GM19351 (cell line): Measurements from ENCODE around the gene SSH2.
"Not testable (repeated sequence)": the region's sequence is repeated elsewhere in the genome, so short reads cannot be mapped to it uniquely, and the experiment has no call there.

Source experiments
- ATAC-seq: cut with Tn5 transposase; IDR thresholded peaks from one replicate; pipeline ENCODE4 v1.9.1; 2021; ENCODE audit warnings: mild to moderate bottlenecking, moderate library complexity; ENCODE audit not compliant: unreplicated experiment

SSH2 gene

DNA sequence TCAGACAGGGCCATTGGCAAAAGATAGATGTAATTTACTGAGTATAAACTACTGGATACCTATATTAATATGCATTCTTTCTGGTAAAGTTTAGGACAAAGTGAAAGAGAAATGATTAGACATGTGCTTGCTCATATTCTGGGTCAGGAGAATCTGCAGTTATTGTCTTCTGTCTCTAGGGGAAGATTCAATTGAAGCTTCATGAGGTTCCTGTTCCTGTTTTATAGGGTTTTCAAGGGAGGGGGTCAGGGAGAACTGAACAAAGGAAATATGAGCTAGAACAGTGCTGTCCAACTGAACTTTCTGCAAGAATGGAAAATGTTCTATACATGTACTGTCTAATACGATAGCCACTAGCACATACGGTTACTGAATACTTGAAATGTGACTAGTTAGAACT lies 248.0 kb downstream of the SSH2 start:
- no peak for ATAC-seq

DNA sequence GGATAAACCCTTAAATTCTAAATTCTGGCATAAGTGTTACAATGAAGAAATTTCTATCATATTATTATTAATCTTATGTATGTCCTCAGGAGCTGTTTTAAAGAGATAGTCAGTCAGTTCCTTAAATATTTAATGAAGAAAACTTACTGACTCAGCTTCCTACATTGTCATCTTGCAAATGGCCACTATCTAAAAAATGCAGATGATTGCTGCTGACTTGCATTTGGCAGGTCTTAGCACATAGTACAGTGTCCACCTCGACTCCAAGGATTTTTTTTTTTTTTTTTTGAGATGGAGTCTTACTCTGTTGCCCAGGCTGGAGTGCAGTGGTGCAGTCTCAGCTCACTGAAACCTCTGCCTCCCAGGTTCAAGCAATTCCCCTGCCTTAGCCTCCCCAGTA lies 252.2 kb downstream of the SSH2 start:
- ATAC-seq = no peak

DNA sequence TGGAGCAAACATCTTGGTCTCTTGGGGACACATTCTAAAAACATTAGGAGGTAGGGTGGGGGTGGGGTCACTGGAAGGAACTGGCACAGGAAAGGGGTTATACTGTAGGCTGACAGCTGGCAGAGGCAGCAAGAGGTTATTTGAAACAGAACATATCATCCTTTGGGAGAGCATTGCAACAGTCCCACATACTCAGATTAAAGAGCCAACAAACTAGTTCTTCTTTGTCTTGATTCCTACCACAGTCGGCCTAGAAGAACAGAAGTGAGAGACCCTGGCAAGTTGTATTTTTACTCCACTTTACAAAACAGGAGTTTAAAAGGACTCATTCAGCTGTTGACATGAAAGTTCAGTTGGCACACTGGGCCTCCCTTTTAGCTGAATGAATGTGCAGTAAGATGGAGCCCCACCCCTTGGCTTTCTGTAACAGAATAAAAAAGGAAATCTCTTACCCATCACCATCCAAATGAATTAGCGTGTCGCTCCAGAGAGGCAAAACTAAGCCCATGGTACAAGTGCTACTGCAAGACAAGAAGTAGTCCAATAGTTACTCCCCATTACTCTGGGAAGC lies 252.7 kb downstream of the SSH2 start:
- ATAC-seq = no peak

DNA sequence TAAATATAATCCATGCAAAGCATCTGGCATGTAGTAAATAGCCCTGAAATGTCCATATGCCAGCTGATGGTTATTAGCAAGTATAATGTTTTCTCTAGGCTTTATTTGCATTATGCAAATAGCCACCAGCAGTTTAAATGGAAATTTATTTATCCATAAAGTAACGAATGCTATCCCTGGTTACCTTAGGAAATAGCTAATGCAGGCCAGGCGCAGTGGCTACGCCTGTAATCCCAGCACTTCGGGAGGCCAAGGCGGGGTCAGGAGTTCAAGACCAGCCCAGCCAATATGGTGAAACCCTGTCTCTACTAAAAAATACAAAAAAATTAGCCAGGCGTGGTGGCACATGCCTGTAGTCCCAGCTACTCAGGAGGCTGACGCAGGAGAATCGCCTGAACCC lies 254.1 kb downstream of the SSH2 start:
- not testable (repeated sequence) for ATAC-seq

DNA sequence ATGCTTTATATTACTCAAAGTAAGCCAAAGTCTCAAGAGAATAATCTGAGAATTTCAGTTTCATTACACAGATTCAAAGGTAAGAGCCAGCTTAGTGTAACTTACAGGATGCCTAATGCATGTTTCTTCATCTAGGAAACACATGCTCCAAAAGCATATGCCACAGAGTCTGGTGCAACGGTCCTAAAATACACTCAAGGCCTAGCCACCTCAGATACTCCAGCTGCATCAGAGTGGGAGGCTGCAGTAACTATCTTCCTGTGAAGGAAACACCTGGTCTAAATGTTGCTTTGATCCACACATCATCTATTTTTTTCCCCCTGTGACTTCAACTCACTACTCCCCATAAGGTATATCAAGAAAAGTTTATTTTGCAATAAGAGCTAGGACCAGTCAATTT lies 255.7 kb downstream of the SSH2 start:
- no peak for ATAC-seq

DNA sequence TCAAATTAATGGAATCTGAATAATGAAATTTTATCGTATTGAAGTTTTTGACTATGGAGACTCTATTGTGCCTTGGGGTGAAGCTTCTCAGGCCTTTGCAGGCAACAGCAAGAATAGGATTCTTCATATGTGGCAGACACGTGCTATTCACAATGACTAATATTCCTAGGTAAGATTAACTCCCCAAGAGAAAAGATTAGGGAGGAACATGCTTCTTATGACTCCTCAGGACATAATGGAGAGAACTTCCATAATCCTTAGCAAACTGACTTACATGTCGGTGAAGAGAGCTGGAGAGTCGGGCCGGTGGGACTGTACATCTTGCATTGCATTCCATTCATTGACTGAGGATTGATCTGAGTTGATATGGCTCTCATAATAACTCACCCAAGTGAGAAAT lies 258.4 kb downstream of the SSH2 start:
- ATAC-seq = no peak

DNA sequence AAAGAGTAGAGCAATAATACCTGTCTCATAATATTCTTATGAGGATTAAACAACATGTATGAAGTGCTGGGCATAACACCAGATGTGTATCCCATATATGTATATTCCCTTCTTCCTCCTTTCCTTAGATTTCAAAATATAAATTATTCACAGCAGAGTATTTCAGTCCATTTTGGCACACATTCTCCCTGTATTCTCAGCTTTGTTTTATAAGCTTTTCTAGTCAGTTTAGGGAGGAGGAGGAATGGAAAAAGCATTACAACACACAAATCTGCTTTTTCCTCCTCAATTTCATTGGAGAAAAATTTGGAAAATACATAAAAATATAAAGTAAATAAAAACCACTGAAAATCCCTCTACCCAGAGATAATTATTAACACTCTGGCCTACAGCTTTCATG lies 260.8 kb downstream of the SSH2 start:
- ATAC-seq = no peak

DNA sequence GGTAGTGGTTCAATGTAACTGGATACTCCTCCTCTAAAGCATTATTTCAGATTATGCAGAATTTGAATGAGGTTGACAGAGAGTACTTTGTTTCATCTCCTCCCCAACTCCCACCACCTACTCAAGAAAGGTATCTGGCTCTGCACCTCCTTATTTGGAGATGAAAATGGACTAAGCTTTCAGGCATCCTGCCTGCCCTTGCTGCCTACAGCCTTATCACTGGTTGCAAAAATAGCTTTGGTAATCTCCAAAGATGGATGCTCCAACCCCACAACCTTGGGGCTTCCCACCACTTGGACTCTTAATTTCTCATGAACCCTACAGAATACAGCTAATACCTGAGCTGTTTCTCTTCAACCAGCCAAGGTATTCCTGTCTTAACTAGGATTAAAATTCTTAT lies 262.1 kb downstream of the SSH2 start:
- ATAC-seq = no peak

DNA sequence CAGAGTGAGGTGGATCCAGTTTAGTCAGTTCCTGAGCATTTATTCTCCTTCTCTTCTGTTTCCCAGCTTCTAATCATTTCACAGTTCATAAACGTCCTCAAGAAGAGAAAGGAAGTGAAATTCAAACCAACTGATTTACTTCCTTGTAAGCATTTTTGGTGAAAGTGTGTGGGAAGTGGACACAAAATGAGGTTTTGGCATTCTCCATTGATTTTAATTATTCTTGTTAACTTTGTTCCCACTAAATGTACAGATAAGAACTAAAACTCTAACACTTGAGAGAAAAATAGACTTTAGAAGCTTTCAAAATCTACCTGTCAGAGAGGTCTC lies 264.6 kb downstream of the SSH2 start:
- no peak for ATAC-seq

DNA sequence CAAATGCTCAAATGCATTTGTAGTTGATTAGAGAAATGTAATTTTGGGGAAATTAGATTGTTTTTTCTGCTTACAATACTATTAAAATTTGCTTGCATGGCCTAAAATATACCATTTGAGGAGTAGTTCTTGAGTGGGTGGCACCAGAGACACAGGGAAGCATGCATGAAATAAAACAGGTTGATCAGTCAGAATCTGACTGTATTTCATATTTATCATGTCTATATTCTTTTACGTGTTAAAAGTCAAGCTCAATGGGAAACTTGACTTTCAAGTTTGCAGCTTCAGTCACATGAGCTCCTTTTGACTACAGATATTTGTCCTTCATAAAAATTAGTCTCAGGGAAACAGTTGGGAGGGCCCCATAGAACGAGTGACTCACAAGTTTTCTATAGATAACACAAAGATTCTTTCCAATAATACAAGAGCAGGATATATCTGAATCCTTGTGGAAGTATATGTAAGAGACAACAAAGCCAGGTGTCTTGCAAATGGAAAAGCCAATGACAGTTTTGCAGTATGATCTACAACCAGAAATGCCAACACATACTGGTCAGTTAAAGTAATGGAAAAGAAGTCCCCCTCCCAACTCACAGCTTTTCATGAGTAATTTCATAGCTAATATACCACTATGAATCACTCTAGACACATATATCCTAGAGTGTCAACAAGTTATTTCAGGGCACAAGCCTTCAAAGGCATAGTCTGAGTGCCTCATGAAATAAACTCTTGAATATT lies 265.1 kb downstream of the SSH2 start:
- ATAC-seq = no peak

DNA sequence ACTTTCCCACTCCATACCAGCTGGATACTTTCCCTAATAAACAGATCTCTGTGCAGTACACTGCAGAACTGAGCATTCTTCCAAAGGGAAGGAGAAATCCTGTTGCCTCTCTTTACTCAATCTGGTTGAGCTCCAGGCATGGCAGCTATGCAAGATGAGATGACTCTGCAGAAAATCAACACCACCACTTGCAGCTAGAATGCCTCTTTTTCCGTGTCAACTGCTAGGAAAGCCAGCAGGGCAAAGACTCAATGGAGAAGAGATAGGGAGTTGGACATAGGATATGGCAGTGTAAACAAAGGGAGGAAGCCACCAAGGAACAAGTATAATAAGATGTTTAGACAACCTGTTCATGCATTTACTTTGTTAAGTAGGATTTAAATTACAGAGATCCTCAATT lies 266.9 kb downstream of the SSH2 start:
- no peak for ATAC-seq

DNA sequence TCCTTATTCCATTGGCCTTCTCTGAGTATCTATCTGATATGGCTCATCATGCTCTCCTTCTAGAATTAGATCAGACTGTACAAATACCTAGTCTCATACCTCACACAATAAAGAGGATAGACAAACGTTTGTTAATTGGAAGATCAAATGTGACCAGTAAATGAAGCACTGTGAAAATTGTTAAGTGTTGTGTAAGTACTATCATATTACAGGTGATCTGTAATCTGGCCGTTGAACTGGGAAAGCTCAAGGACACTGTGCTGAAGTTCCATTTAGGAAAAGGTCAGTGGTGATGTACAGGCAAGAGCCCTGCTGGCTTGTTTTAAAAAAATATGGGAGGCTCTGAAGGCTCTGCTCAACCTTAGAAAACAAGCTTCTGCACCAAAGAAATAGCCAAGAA lies 268.8 kb downstream of the SSH2 start:
- ATAC-seq = no peak

DNA sequence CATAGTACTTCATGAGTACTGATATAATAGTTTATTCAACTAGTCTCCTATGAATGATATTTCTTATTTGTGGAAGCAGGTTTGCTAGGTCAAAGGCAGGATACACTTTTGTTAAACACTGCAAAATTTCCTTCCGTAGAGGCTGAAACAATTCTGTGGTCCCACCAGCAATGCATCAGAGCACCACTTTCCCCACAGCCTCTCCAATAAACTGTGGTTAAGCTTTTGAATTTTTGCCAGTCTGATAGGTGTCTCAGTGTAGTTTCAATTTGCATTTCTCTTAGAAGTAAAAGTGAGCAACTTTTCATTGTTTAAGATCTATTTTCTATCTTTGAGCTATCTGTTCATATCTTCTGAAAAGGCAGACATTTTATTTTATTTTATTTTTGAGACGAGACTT lies 270.9 kb downstream of the SSH2 start:
- ATAC-seq = no peak

DNA sequence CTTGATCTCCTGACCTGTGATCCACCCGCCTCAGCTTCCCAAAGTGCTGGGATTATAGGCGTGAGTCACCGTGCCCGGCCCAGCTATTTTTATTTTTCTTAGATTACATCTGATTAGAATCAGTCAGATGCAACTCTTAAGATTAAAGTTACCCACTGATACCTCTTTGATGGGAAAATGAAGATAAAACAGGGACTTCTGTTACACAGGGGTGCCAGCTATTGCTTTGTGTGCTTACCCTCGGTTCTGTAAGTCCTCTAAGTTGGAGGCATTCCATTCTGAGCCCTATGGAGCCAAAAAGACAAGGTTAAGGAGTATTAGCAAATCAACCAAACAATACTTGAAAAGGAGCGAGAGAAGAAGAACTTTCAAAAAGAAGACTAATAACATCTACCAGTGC lies 274.7 kb downstream of the SSH2 start:
- no peak for ATAC-seq

DNA sequence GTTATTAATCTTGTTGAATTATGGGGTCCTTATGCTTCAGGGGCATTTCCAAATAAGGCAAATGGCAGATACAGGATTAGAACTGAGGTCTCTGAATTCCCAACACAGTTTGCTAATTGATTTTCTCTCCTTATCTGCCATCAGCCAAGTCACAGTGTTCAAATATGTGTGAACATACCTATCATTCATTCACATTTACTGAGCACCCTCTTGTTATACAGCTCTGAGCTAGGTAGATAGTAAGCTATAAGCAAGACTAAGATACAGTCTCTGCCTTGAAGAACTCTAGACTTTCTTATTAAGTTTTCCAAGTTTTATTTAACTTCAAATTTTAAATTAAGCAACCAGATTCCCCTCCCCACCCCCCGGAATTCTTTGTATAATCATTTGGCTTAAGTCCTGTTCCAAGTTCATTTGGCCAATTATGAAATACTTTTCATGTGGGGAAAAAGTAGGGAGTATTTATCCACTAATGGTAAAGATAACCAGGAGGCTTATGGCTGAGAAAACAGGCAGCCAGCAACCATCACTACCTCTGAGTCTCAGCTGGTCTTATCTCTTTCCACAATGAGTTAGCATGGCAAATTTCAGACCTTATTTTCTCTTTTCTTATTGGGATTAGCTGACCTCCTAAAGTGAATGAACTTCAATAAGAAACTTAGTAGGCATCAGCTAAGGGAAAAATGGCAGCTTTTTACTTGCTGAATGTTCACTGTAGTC lies 275.9 kb downstream of the SSH2 start:
- no peak for ATAC-seq

DNA sequence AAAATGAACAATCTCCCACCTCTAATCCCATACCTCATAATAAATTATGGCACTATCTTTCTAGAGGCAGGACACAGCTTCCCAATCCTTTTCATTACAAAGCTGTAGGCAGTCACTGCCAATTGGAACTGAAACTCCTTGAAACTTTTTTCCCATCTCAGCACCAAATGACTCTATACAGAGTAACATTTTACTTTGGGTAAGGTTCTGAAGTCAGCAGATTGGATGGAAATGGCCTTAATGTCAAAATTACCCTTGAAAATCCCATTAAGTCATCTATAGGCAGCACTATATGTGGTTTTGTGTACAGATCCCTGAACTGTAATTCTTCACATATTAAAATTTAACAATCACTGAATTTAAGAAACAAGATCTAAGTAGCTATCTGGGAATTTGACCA lies 277.1 kb downstream of the SSH2 start:
- ATAC-seq = no peak

DNA sequence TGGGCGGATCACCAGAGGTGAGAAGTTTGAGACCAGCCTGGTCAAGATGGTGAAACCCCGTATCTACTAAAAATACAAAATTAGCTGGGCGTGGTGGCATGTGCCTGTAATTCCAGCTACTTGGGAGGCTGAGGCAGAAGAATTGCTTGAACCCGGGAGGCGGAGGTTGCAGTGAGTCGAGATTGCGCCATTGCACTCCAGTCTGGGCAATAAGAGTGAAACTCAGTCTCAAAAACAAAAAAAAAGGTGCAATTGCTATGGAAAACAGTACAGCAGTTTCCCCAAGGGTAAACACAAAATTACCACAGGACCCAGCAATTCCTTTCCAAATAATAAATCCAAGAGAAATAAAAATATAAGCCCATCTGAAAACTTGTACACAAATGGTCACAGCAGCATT lies 278.1 kb downstream of the SSH2 start:
- ATAC-seq = not testable (repeated sequence)

DNA sequence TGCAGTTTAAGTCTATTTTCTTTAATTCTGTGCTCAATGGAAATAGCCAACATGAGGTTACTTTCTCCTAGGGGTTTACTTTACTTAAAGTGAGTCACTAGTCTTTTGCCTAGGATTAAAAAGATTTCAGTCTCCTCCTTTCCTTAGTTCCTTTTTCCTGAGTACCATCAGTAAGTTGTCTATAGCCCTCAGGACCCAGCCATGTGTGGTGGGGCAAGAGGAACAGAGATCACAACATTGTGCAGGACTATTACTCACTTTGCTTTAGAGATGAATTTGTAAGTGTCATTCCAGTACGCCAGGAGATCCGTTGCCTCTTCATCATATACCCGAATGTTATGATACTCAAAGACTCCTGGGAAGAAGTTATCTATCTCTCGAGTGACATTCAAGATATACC lies 279.6 kb downstream of the SSH2 start:
- no peak for ATAC-seq

DNA sequence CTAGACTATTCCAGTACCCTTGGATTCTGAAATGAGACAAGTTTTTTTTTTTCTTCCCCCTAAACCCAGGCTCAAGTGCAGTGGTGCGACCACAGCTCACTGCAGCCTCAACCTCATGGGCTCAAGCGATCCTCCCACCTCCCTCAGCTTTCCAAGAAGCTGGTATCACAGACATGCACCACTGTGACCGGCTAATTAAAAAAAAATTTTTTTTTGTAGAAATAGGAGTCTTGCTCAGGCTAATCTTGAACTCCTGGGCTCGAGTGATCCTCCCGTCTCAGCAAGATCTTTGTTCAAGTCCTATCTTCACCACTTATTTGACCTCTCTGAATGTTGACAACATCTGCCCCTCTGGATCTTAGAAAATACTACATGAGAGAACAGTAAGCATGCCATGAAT lies 280.7 kb downstream of the SSH2 start:
- no peak for ATAC-seq

DNA sequence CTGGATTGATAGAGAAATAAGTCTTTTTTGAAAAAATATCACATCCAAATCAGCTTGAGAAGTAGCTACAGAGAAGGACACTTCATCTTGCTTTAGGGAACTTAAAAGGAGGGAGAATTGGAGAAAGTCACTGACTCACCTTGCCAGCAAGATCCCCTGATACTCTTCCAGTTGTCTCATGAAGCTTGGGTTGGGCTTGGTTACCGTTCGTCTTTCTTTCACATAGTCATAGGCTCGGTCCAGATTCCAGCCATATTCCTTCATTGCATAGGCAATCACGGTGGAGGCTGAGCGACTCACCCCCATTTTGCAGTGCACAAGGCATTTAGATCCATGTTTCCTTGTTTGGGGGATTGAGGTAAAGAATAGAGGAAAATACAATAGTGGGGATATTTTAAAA lies 282.0 kb downstream of the SSH2 start:
- no peak for ATAC-seq

DNA sequence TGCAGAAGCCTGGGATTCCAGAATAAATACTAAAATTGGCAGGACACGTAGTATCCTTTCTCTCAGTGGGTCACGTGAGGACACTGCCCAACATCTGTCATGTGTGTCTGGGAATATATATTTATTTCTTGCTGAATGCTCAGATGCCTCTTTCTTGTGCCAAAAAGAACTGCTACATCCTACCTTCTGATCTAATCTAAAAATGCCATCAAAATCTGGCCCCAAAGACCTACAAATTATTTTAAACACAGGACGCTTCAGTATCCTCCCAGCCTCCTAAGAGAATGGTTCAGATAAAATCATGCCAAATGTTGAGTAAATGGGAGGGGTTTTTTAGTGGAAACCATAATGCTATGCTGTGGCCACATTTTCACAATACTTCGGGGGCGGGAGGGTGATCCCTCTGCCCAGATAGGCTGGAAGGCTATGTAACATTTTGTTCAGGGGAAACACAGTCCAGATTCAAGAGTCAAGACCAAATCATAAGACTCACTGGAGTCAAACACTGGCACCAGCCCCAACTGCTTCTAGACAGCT lies 284.4 kb downstream of the SSH2 start:
- no peak for ATAC-seq

DNA sequence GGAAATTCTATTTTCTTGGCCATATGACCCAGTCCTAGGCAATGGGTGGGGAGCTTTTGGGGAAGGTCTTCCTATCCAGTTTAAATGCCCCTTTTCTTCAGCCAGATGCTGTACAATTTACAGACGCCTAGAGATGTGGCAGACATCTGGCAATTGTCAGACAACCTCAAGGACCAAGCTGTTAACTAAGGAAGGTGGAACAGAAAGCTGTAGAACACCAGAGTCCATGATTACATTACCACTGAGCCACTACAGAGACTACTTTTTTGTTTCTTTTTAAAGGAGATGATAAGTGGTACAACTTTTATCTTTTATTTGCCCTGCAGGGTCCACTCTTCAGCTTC lies 286.2 kb downstream of the SSH2 start:
- no peak for ATAC-seq
